Pancreas (tissue), 10 donors: ENCODE measurements around the gene TTYH1. TPM values are rescaled to one million over a fixed set of nuclear protein-coding genes. Genes with fewer than 3 reads are reported as not detected.

Experiments
- ATAC-seq, 4 donors: fragments of 200-7000 bp; cut with Tn5 transposase; one replicate each; pipeline versions ENCODE4 v1.8.0 to v1.9.1; 2020; ENCODE audit warnings: mild to moderate bottlenecking in 4 of 4, moderate library complexity in 4 of 4
- DNase-seq, 6 donors: peaks; one replicate each; pipeline ENCODE4 v3.0.0-alpha.2; 2020
- FAIRE-seq: peaks from 2 replicates; lab custom pipeline; 2012; peaks lifted over from hg19 to GRCh38; lab: Jason Lieb, UNC
- H3K27ac ChIP-seq, 4 donors: fragments of 200-600 bp; sonication (generic); 1 replicate in 3 of 4; 2 replicates in 1 of 4; pipeline versions ENCODE4 v1.5.0 to v1.8.0; 2020
- H3K27me3 ChIP-seq, 4 donors: fragments of 200-600 bp; one replicate each; pipeline ENCODE4 v1.8.0; 2021
- H3K36me3 ChIP-seq, 3 donors: fragments of 200-600 bp; sonication (generic) in 1 of 3; one replicate each; pipeline versions ENCODE4 v1.5.0 to v1.8.0; 2020 to 2021
- H3K4me1 ChIP-seq, 3 donors: fragments of 200-600 bp; one replicate each; pipeline ENCODE4 v1.8.0; 2021
- H3K4me3 ChIP-seq, 4 donors: fragments of 200-600 bp; sonication (generic) in 2 of 4; one replicate each; pipeline versions ENCODE4 v1.5.0 to v1.8.0; 2020 to 2021
- H3K9me3 ChIP-seq, 4 donors: fragments of 200-600 bp; one replicate each; pipeline ENCODE4 v1.8.0; 2021
- CTCF ChIP-seq, 4 donors: fragments of 200-600 bp; sonication (generic) in 3 of 4; IDR thresholded peaks; one replicate each; pipeline versions ENCODE4 v1.5.0 to v1.8.0; 2021; ENCODE audit warnings: antibody characterized with exemption in 4 of 4
- WGBS, 2 donors: extraction: QIAGEN DNeasy Blood & Tissue Kit; methylation state at CpG; one replicate each; pipeline ENCODE4 v1.1.7; 2013; 5-methylcytosine and 5-hydroxymethylcytosine counted together
- intact Hi-C, 3 donors: fragments of 100-400 bp; cut with DNase I; formaldehyde crosslinking; loops; one replicate each; pipeline versions ENCODE4 v1.11.1 to v1.14.2; 2022
- polyA plus RNA-seq, 2 donors: library from polyadenylated mRNA; stranded (reverse); fragments of 200-250 nt; gene quantifications; one replicate each; pipeline ENCODE4 v1.2.3, GENCODE V29; 2013
- total RNA-seq, 6 donors: library from RNA; stranded (reverse); fragmentation: NEBNext Ultra II Directional in 4 of 6; extraction: Animal tissue kit (Norgen Biotek cat#: 25700) in 4 of 6; gene quantifications; one replicate each; pipeline versions ENCODE4 v1.2.1 to v1.2.4, GENCODE V29; 2021 to 2023
- donor health status: healthy with polysubstance abuse.
- donor health status: DM: no; HTN: no; CAD: no; lungs with moderate emphysema.
- donor health status: DM: no; HTN: no; CAD: no.
- donor health status: control.
- donor health status: control.
- donor health status: Bipolar disorder and iron deficiency.
- donor health status: DM: yes; HTN: yes; CAD: no.
- donor health status: DM: no; HTN: no; CAD: no.
- donor health status: DM: no; HTN: no; CAD: no.
- donor health status: DM: yes; HTN: yes; CAD: no.

Gene TTYH1
- total and polyA plus RNA-seq, 8 donors, result 20.8 to 78.0 (median 27.0) TPM

GRCh38 chr19:54434873-54435214 is 19.6 kb downstream of the TTYH1 start:
- ATAC-seq, result no peak
- no peaks in the 10 kb centered on the region for H3K9me3 ChIP-seq
- intact Hi-C loops, result no loop called here
- H3K27me3 ChIP-seq, result no peaks in the 10 kb centered on the region
- peak in 1 of 6 donors; percentile 72 for DNase-seq
- peak overlapping the region in 1 of 4 donors; percentile 1 for H3K27ac ChIP-seq
- no peak overlapping the region for H3K4me3 ChIP-seq
- H3K36me3 ChIP-seq, result no peaks in the 10 kb centered on the region
- FAIRE-seq, result no peak
- WGBS, 2 donors, result 59 to 63% methylated on average over 11 of the region's 11 CpGs
- peaks cover 18 to 29% (median 28%) of the 10 kb centered on the region in 3 donors for H3K4me1 ChIP-seq
- no peak for TF ChIP-seq CTCF (IDR thresholded peaks at IDR 0.05)

DNA sequence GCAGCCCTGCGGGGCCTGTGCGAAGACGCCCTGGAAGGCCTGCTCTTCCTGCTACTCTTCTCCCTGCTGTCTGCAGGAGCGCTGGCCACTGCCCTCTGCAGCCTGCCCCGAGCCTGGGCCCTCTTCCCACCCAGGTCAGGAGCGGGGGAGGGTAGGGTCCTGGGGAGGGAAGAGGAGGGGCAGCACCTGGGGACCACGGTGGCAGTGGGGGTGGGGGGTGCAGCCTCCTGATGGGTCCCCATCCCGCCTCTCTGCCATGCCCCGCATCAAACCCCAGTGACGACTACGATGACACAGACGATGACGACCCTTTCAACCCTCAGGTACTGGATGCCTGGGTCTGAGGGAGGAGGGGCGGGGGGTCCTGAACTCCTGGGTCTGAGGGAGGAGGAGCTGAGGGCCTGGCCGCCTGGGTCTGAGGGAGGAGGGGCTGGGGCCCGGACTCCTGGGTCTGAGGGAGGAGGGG is 20.3 kb downstream of the TTYH1 start:
- intact Hi-C loops, result no loop called here
- Histone ChIP-seq H3K36me3 (no peaks in the 10 kb centered on the region), H3K27me3 (no peaks in the 10 kb centered on the region), H3K4me1 (peaks cover 23 to 32% (median 27%) of the 10 kb centered on the region in 3 donors), H3K4me3 (no peak overlapping the region), H3K9me3 (no peaks in the 10 kb centered on the region), H3K27ac (no peak overlapping the region)
- ATAC-seq, result no peak
- 65 to 70% methylated on average over 15 to 16 of the region's 16 CpGs for WGBS, 2 donors
- no peak for TF ChIP-seq CTCF (IDR thresholded peaks at IDR 0.05)
- peak in 1 of 6 donors; percentile 79 for DNase-seq
- no peak for FAIRE-seq

DNA sequence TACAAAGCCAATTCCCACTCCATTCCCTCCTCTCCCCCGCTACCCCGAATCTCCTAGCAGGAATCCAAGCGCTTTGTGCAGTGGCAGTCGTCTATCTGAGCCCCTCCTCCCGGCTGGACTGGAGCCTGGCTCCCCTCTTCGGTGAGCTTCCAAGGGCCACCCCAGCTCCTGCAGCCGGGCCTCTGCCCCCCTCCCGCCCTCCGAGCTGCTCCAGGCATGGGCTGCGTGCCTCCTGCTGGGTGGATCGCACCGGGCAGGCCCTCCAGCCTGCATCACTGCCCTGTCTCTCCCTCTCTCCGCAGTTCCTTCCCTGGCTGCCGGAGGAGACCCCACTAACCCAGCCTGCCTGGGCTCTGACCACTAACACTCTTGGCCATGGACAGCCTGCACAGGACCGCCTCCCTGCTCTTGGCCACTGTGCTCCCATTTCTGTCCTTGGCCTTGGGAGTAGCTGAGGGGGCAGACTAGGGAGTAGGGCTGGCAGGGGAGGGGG is 20.8 kb downstream of the TTYH1 start:
- DNase-seq (peak in 1 of 6 donors; percentile 78), FAIRE-seq (no peak), ATAC-seq (no peak)
- Histone ChIP-seq H3K36me3 (no peaks in the 10 kb centered on the region), H3K27ac (no peak overlapping the region), H3K27me3 (no peaks in the 10 kb centered on the region), H3K4me1 (peaks cover 26 to 32% (median 28%) of the 10 kb centered on the region in 3 donors), H3K9me3 (no peaks in the 10 kb centered on the region), H3K4me3 (no peak overlapping the region)
- intact Hi-C loops, result no loop called here
- WGBS, 2 donors, result 69 to 74% methylated on average over 12 to 15 of the region's 15 CpGs
- TF ChIP-seq CTCF (IDR thresholded peaks at IDR 0.05), result no peak

- DNase-seq (no peak), ATAC-seq (no peak), FAIRE-seq (no peak)
- Histone ChIP-seq H3K36me3 (no peaks in the 10 kb centered on the region), H3K4me1 (peaks cover 19 to 25% (median 24%) of the 10 kb centered on the region in 3 donors), H3K27me3 (no peaks in the 10 kb centered on the region), H3K4me3 (no peak overlapping the region), H3K9me3 (no peaks in the 10 kb centered on the region), H3K27ac (no peak overlapping the region)
- WGBS, 2 donors, result 73 to 83% methylated on average over 10 of the region's 10 CpGs
- TF ChIP-seq CTCF (IDR thresholded peaks at IDR 0.05), result no peak
- intact Hi-C loops, result no loop called here
Observed at GRCh38 chr19:54436628-54437252, 21.5 kb downstream of the TTYH1 start.
